SJSA1 (cell line): ENCODE results near the gene LCN9. TPM values are rescaled to one million over a fixed set of nuclear protein-coding genes. Genes with fewer than 3 reads are reported as not detected.
A peak's percentile ranks its signal among the peaks of the same experiment; 100 is the strongest.
"Not testable (repeated sequence)": the region's sequence is repeated elsewhere in the genome, so short reads cannot be mapped to it uniquely, and the experiment has no call there.

ENCODE experiments used
- DNase-seq, 2 experiments: peaks; one replicate each; pipeline ENCODE4 v3.0.0-alpha.2; 2015 to 2020; ENCODE audit warnings: low spot score in 2 of 2, low read depth in 1 of 2
- H3K27ac ChIP-seq: fragments of 250-450 bp; sonication (Bioruptor Pico); 2 replicates; pipeline ENCODE4 v1.5.1; 2020; ENCODE audit warnings: mild to moderate bottlenecking, moderate library complexity
- H3K27me3 ChIP-seq: fragments of 250-450 bp; sonication (Bioruptor Pico); replicated peaks from 2 replicates; pipeline ENCODE4 v1.5.1; 2020; ENCODE audit warnings: mild to moderate bottlenecking, moderate library complexity
- H3K36me3 ChIP-seq: fragments of 250-450 bp; sonication (Bioruptor Pico); 2 replicates; pipeline ENCODE4 v1.5.1; 2020; ENCODE audit warnings: mild to moderate bottlenecking
- H3K4me1 ChIP-seq: fragments of 250-450 bp; sonication (Bioruptor Pico); replicated peaks from 2 replicates; pipeline ENCODE4 v1.6.1; 2021; ENCODE audit warnings: mild to moderate bottlenecking
- H3K4me3 ChIP-seq: fragments of 250-450 bp; sonication (Bioruptor Pico); 2 replicates; pipeline ENCODE4 v1.5.1; 2020; ENCODE audit warnings: mild to moderate bottlenecking
- H3K9me3 ChIP-seq: fragments of 250-450 bp; sonication (Bioruptor Pico); replicated peaks from 2 replicates; pipeline ENCODE4 v1.5.1; 2020; ENCODE audit warnings: mild to moderate bottlenecking
- total RNA-seq: library from RNA; depleted of rRNA; stranded (reverse); fragments of >200 nt; shearing (Covaris generic); gene quantifications from 2 replicates; pipeline ENCODE4 v1.2.3, GENCODE V29; 2014

LCN9 gene
- total RNA-seq, 1 experiment from 2014 or later = not detected

DNA sequence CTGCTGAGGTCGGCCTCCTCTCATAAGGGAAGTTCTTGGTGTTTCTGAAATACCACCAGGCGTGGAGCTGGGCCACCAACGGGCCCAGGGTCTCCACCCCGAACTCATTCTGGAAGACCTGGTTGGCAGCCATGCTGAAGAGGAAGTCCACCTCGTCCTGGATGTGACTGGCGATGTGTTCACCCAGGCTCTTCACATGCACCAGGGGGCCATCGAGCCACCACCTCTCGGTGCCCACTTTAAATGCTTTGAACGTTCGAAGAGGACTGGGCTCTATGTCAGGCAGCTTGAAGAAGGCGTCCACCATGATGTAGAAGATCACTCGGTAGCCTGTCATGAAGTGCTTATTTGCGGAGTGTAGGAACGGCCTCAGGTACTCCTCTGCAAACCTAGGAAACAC is 38.8 kb upstream of the LCN9 start:
- Histone ChIP-seq H3K27ac (no peak overlapping the region), H3K27me3 (peaks cover 25% of the 10 kb centered on the region), H3K9me3 (no peaks in the 10 kb centered on the region), H3K4me3 (no peak overlapping the region), H3K36me3 (no peaks in the 10 kb centered on the region), H3K4me1 (no peaks in the 10 kb centered on the region)
- no peak for DNase-seq

GRCh38 chr9:135632841-135633240 is 30.3 kb upstream of the LCN9 start:
- H3K27ac ChIP-seq = no peak overlapping the region
- no peaks in the 10 kb centered on the region for H3K36me3 ChIP-seq
- DNase-seq = no peak

GRCh38 chr9:135636930-135637530 is 26.1 kb upstream of the LCN9 start:
- not testable (repeated sequence) for DNase-seq, H3K9me3 ChIP-seq, H3K4me3 ChIP-seq, H3K27ac ChIP-seq, H3K27me3 ChIP-seq, H3K36me3 ChIP-seq, H3K4me1 ChIP-seq

More at GRCh38 chr9:135632841-135633240, 30.3 kb upstream of the LCN9 start:
- no peak overlapping the region for H3K4me3 ChIP-seq
- no peaks in the 10 kb centered on the region for H3K27me3 ChIP-seq
- H3K9me3 ChIP-seq = no peaks in the 10 kb centered on the region
- no peaks in the 10 kb centered on the region for H3K4me1 ChIP-seq

DNA sequence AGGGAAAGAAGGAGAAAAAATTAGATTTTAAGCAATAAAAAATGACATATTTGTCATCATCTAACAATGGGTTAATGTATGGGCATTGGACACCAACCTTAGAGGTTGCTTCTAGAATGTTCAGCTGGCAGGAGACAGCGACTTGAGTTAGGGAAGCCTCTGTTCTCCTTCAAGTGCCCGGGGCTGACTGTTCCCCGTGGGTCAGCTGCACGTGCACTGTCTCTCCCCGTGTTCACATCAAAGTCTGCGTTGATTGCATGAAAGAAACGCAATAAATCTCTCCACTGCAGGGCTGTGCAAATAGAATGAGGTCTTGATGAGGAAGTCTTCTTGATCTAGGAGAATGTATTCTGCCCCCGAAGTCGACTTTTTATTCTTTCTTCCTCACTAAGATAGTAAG is 23.9 kb upstream of the LCN9 start, which contains the start of gene GLT6D1:
Gene GLT6D1, minus strand, starts transcription at position 345 of the 400 bp plus-strand sequence. CDS start 353 bp downstream, outside the sequence.
- peaks cover 10% of the 10 kb centered on the region for H3K4me1 ChIP-seq
- no peaks in the 10 kb centered on the region; the same call in 1 of the 2 replicates for H3K9me3 ChIP-seq
- H3K27me3 ChIP-seq = no peaks in the 10 kb centered on the region
- no peak for DNase-seq
- H3K27ac ChIP-seq = no peak within 1 kb of the TSS
- H3K4me3 ChIP-seq = no peak within 1 kb of the TSS
- no peaks in the 10 kb centered on the region for H3K36me3 ChIP-seq

- Histone ChIP-seq H3K36me3 (no peaks in the 10 kb centered on the region), H3K27me3 (no peaks in the 10 kb centered on the region), H3K4me3 (no peak overlapping the region), H3K4me1 (peaks cover 10% of the 10 kb centered on the region), H3K9me3 (peaks cover 9% of the 10 kb centered on the region; the same call in 1 of the 2 replicates), H3K27ac (no peak overlapping the region)
- no peak for DNase-seq
Observed at GRCh38 chr9:135641047-135641446, 22.1 kb upstream of the LCN9 start.

DNA sequence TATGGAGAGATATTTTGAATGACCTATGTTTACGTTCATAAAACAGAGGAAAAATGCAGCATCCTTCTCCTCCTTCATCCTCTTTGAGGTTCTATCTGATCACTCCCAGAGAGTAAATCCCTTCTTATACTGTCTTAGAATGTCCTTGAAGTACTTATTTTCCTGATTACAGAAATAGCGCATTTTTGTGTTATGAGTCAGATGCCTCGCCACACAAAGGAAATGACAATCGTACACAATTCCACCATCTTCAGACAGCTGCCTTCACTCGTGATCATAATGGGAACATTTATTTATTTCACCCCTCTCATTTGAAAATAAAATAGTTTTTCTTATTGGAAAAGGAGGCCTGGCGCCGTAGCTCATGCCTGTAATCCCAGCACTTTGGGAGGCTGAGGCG is 21.4 kb upstream of the LCN9 start:
- peak in 1 of 2 experiments; percentile 40 for DNase-seq
- Histone ChIP-seq H3K27me3 (no peaks in the 10 kb centered on the region), H3K4me1 (peaks cover 10% of the 10 kb centered on the region), H3K27ac (no peak overlapping the region), H3K36me3 (no peaks in the 10 kb centered on the region), H3K4me3 (no peak overlapping the region), H3K9me3 (peaks cover 9% of the 10 kb centered on the region; the same call in 1 of the 2 replicates)

DNA sequence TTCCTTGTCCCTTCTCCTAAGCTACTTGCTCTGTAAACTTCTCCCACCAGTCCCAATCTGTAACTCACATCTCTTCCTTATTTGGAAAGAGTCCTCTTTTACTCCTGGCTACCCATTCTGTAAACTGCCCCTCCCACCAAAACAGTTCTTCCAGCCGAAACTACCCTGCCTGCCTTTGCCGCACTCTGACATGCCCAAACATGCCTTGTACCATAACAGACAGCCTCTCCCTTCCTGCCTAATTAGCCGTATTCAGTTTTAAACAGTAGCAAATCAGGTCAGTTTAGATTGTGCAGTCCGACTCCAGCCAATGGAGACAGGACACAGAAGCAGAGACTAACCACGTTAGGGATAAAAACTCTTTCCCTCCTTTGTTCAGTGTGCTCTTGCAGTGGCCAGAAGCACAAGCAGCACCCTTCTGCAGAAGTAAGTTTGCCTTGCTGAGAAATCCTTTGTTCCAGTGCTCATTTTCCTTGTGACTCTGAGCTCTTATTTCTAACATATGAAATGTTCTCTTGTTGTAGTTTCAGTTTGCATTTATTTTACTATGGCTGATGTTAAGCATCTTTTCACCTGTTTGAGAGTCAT is 18.4 kb upstream of the LCN9 start:
- Histone ChIP-seq H3K4me1 (peaks cover 10% of the 10 kb centered on the region), H3K4me3 (no peak overlapping the region), H3K36me3 (no peaks in the 10 kb centered on the region), H3K27me3 (no peaks in the 10 kb centered on the region), H3K27ac (no peak overlapping the region), H3K9me3 (peaks cover 18% of the 10 kb centered on the region)
- DNase-seq = no peak

DNA sequence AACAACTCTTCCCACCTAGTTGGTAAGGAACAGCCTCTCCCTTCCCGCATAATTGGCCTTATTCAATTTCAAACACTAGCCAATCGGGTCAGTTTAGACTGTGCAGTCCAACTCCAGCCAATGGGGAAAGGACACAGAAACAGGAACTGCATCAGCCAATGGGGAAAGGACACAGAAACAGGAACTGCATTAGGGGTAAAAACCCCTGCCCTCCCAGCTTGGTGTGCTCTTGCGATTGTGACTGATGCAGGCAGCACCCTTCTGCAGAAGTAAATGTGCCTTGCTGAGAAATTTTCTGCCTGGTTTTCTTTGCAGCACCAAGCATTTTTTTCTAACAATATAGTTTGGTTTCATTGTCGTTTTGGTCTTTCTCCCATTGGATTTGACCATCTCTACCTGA is 15.2 kb upstream of the LCN9 start:
- Histone ChIP-seq H3K4me3 (no peak overlapping the region), H3K4me1 (no peaks in the 10 kb centered on the region), H3K27ac (no peak overlapping the region), H3K36me3 (no peaks in the 10 kb centered on the region), H3K9me3 (peaks cover 18% of the 10 kb centered on the region), H3K27me3 (no peaks in the 10 kb centered on the region)
- DNase-seq = no peak

DNA sequence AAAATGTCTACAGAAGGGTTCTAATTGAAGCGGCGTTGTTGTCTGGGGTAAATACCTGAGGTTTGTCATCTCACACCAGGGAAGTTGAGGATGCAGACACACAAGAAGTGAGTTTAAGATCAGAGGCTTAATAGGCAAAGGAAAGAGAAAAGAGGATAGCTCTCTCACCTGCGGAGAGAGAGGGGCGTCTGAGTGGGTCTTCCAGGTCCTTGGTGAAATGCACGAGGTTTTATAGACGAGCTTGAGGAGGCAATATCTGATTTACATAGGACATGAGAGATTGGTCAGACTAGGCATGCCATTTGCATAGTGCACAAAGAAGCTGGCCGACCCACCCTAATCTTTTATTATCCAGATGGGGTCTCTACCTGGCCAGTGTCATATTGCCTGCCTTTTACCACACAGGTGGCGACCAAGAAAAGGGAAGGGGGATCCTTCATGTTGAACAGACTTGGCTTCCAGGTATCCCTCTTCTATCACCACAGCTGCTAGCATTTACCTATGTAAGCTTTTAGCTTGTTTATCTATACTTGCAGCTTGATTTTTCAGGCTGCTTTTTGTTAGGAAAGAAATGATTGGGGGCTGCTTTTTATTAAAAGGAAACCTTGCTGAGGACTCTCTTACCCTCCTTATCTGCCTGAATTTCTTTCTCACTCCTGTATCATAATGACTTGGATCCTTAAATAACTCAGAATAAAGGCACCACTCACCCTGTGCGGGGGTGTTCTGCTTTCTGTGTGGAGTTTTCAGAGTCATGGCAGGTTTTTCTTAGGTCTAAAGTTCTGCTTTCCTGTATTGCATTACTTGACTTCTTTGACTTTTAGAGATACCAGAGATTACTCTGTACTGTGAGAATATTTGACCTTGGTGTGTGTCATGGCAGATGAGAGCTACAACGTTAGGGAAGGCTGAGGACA is 14.4 kb upstream of the LCN9 start:
- Histone ChIP-seq H3K27me3 (no peaks in the 10 kb centered on the region), H3K27ac (no peak overlapping the region), H3K4me1 (no peaks in the 10 kb centered on the region), H3K4me3 (no peak overlapping the region), H3K9me3 (peaks cover 18% of the 10 kb centered on the region), H3K36me3 (no peaks in the 10 kb centered on the region)
- DNase-seq = no peak

GRCh38 chr9:135649508-135649907 is 13.6 kb upstream of the LCN9 start:
- Histone ChIP-seq H3K9me3 (peaks cover 16% of the 10 kb centered on the region), H3K27me3 (no peaks in the 10 kb centered on the region), H3K4me1 (no peaks in the 10 kb centered on the region), H3K27ac (no peak overlapping the region), H3K36me3 (no peaks in the 10 kb centered on the region), H3K4me3 (no peak overlapping the region)
- DNase-seq = no peak

GRCh38 chr9:135650408-135650807 is 12.7 kb upstream of the LCN9 start:
- H3K4me1 ChIP-seq = no peaks in the 10 kb centered on the region
- no peak overlapping the region for H3K27ac ChIP-seq
- H3K36me3 ChIP-seq = no peaks in the 10 kb centered on the region
- no peak overlapping the region for H3K4me3 ChIP-seq
- H3K27me3 ChIP-seq = no peaks in the 10 kb centered on the region
- DNase-seq = no peak
- H3K9me3 ChIP-seq = peaks cover 9% of the 10 kb centered on the region

DNA sequence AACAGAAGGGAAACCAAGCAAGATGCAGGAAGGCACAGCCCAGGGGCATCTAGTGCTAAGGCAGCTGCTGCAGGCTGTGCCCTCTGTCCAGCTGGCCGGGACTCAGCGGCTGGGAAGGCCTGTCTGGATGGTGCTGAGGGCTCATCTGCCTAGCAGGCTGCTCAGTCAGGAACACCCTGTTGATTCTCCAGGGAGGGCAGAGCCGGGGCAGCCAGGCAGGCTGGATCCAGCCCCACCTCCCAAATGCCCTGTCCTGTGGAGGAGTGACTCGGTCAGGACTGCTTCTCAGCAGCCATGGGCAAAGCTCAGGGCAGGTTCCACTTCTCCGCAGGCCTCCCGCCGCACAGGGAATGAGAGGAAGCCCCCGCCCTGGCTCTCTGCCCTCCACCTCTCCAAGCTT is 7.8 kb upstream of the LCN9 start:
- H3K27ac ChIP-seq = no peak overlapping the region
- no peaks in the 10 kb centered on the region for H3K36me3 ChIP-seq
- no peaks in the 10 kb centered on the region for H3K4me1 ChIP-seq
- no peak for DNase-seq
- H3K9me3 ChIP-seq = no peaks in the 10 kb centered on the region; the same call in 1 of the 2 replicates
- H3K27me3 ChIP-seq = no peaks in the 10 kb centered on the region
- H3K4me3 ChIP-seq = no peak overlapping the region

GRCh38 chr9:135657416-135657815 is 5.7 kb upstream of the LCN9 start:
- no peaks in the 10 kb centered on the region for H3K4me1 ChIP-seq
- no peak overlapping the region for H3K4me3 ChIP-seq
- no peaks in the 10 kb centered on the region for H3K9me3 ChIP-seq
- no peaks in the 10 kb centered on the region for H3K36me3 ChIP-seq
- no peak overlapping the region for H3K27ac ChIP-seq
- no peak for DNase-seq
- no peaks in the 10 kb centered on the region for H3K27me3 ChIP-seq

DNA sequence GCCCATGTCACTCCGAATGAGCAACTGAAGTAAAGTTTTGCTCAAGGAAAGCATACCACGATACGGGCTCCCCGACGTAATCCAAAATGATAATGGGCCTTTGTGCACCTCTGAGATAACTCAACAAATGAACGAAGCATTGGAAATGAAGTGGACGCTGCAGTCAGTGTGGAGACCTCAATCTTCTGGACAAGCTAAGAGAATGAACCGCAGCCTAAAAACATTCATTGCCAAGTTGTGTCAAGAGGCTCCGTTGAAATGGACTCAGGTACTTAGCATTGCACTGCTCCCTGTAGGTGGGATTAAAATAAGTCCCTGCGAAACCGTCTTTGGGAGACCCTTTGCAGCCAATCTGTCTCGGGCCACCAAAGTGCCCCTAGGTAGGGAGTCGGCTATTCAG is 3.9 kb upstream of the LCN9 start:
- Histone ChIP-seq H3K27me3 (no peaks in the 10 kb centered on the region), H3K27ac (no peak overlapping the region), H3K4me1 (no peaks in the 10 kb centered on the region), H3K36me3 (no peaks in the 10 kb centered on the region), H3K9me3 (no peaks in the 10 kb centered on the region), H3K4me3 (no peak overlapping the region)
- DNase-seq = no peak
